Measurements from ENCODE around the gene PRPSAP2.
"Not testable (repeated sequence)": the region's sequence is repeated elsewhere in the genome, so short reads cannot be mapped to it uniquely, and the experiment has no call there.

Gene PRPSAP2

DNA sequence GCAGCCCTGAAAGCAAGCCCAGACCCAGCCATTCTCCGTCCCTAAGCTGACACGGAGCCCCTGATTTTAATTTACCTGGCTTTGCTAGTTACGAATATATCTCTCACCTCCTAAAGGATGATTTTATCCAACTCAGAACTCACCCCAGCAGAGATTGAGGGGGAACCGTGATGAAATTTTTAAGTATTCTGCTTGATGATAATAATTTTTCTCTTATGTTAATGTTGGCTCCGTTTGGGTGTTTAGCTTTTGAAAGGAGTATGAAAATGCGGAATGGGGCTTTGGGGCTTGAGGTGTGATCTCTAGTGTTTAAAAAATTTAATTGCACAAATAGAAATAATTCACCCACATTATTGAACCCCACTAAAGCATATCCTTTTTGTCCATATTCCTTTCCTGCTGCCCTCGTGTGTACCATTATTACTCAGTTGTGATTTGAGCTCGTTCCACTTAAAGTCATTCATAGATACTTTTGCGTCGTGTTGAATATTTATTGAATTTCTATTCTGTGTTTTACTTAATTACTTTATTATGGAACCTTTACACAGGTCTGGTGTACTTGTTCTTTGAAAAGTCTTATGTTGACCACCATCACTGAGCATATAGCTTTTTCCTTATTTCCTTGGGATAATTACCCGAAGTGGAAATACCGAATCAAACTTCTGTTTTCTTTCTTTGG, 775 bp downstream of the PRPSAP2 start:
- peak overlapping the region; percentile 89 for H3K9ac ChIP-seq (ENCODE audit: low read length)
- no peaks in the 10 kb centered on the region for H3K27me3 ChIP-seq (ENCODE audit: control insufficient read depth, insufficient read depth, low read length)
- H3K4me1 ChIP-seq (ENCODE audit: control insufficient read depth, insufficient read depth, low read length), result peaks cover 14% of the 10 kb centered on the region
- H3K9me3 ChIP-seq (ENCODE audit: control insufficient read depth, low read length), result no peaks in the 10 kb centered on the region
- H3K4me3 ChIP-seq (ENCODE audit: low read length), result no peak overlapping the region
- H3K36me3 ChIP-seq (ENCODE audit: control insufficient read depth, insufficient read depth, low read length), result no peaks in the 10 kb centered on the region

DNA sequence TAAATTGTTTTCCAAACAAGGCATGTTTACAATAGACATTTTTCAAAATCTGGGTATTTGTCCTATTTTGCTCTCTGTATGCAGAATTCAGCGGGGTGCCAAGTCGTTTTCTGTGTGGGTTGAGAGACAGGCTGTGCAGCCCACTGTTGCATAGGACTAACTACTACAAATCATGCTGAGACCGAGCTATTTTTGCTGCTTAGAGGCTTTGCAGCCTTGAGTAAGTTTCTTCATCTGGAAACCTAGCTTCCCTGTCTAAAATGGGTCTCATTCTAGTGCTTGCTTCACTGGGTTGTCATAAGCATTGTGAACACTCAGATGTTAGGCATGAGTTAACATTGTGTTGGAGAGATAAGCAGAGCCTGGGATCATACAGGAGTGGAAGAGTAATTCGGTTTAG, 1.3 kb downstream of the PRPSAP2 start:
- Histone ChIP-seq H3K9ac (ENCODE audit: low read length) (no peak overlapping the region), H3K4me3 (ENCODE audit: low read length) (no peak overlapping the region), H3K4me1 (ENCODE audit: control insufficient read depth, insufficient read depth, low read length) (peaks cover 14% of the 10 kb centered on the region)

GRCh38 chr17:18860161-18860972, 2.4 kb downstream of the PRPSAP2 start:
- no peak overlapping the region for H3K9ac ChIP-seq (ENCODE audit: low read length)

More for the DNA sequence above, 1.3 kb downstream of the PRPSAP2 start:
- H3K9me3 ChIP-seq (ENCODE audit: control insufficient read depth, low read length), result no peaks in the 10 kb centered on the region
- no peaks in the 10 kb centered on the region for H3K36me3 ChIP-seq (ENCODE audit: control insufficient read depth, insufficient read depth, low read length)
- H3K27me3 ChIP-seq (ENCODE audit: control insufficient read depth, insufficient read depth, low read length), result no peaks in the 10 kb centered on the region

DNA sequence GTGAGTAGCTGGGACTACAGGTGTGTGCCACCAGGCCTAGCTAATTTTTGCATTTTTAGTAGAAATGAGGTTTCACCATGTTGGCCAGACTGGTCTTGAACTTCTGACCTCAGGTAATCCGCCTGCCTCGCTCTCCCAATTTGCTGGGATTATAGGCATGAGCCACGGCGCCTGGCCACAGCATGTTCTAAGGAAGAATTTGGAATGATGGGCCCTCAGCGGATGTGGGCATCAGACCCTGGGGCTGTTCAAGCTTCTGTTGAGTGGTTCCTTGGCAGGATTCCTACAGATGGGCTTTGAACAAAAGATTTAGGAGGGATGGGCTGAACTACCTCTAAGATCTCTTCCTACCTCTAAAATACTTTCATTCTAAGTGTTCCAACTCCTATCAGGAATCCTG, 4.1 kb downstream of the PRPSAP2 start:
- Histone ChIP-seq H3K27me3 (ENCODE audit: control insufficient read depth, insufficient read depth, low read length) (no peaks in the 10 kb centered on the region), H3K9ac (ENCODE audit: low read length) (no peak overlapping the region), H3K4me3 (ENCODE audit: low read length) (no peak overlapping the region), H3K4me1 (ENCODE audit: control insufficient read depth, insufficient read depth, low read length) (peaks cover 7% of the 10 kb centered on the region), H3K9me3 (ENCODE audit: control insufficient read depth, low read length) (no peaks in the 10 kb centered on the region), H3K36me3 (ENCODE audit: control insufficient read depth, insufficient read depth, low read length) (no peaks in the 10 kb centered on the region)

More at GRCh38 chr17:18860161-18860972, 2.4 kb downstream of the PRPSAP2 start:
- no peak overlapping the region for H3K4me3 ChIP-seq (ENCODE audit: low read length)
- H3K4me1 ChIP-seq (ENCODE audit: control insufficient read depth, insufficient read depth, low read length), result peaks cover 13% of the 10 kb centered on the region
- no peaks in the 10 kb centered on the region for H3K36me3 ChIP-seq (ENCODE audit: control insufficient read depth, insufficient read depth, low read length)
- H3K27me3 ChIP-seq (ENCODE audit: control insufficient read depth, insufficient read depth, low read length), result no peaks in the 10 kb centered on the region
- H3K9me3 ChIP-seq (ENCODE audit: control insufficient read depth, low read length), result no peaks in the 10 kb centered on the region

DNA sequence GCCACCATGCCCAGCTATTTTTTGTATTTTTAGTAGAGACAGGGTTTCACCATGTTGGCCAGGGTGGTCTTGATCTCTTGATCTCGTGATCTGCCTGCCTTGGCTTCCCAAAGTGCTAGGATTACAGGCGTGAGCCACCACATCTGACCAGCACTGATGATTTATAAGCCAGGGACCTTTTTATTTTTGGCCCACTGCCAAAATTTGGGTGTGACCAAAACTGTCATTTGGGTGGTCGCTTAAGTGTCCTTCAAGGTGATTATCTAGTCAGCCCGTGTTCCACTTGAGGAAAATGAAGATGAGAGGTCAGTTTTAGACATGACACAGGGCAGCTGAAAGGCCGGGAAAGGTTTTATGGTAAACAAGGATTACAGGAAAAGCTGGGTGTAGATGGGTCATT, 7.1 kb downstream of the PRPSAP2 start:
- H3K4me3 ChIP-seq (ENCODE audit: low read length); H3K9me3 ChIP-seq (ENCODE audit: control insufficient read depth, low read length): not testable (repeated sequence)

GRCh38 chr17:18866866-18867813, 9.2 kb downstream of the PRPSAP2 start:
- Histone ChIP-seq H3K4me3 (ENCODE audit: low read length) (no peak overlapping the region), H3K27me3 (ENCODE audit: control insufficient read depth, insufficient read depth, low read length) (no peaks in the 10 kb centered on the region), H3K9ac (ENCODE audit: low read length) (no peak overlapping the region), H3K9me3 (ENCODE audit: control insufficient read depth, low read length) (no peaks in the 10 kb centered on the region), H3K36me3 (ENCODE audit: control insufficient read depth, insufficient read depth, low read length) (no peaks in the 10 kb centered on the region), H3K4me1 (ENCODE audit: control insufficient read depth, insufficient read depth, low read length) (no peaks in the 10 kb centered on the region)

More for the DNA sequence above, 7.1 kb downstream of the PRPSAP2 start:
- H3K9ac ChIP-seq (ENCODE audit: low read length); H3K4me1 ChIP-seq (ENCODE audit: control insufficient read depth, insufficient read depth, low read length); H3K27me3 ChIP-seq (ENCODE audit: control insufficient read depth, insufficient read depth, low read length); H3K36me3 ChIP-seq (ENCODE audit: control insufficient read depth, insufficient read depth, low read length): not testable (repeated sequence)

DNA sequence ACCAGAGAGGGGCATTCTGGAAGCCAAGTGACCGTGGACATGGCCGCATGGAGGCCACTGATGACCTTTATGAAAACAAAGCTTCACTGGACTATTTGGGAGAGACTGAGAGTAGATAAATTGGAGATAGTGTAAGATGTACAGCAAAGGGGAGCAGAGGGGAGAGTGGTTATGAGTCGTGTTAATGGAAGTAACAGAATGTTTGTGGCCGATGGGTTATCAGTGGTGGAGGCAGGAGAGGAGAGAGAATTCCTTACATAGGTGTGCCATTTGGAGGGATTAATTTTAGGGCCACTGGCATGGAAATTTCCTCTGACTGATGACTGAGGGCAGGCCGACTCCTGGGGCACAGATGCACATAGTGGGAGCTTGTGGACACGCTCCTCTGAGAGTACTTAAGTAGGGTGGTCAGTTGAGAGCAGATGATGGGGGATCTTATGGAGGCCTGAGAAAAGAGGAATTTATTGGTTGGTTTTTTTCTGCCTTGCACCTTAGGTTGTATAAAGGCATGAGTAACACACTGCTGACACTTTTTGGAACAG, 19.2 kb downstream of the PRPSAP2 start:
- Histone ChIP-seq H3K9me3 (ENCODE audit: control insufficient read depth, low read length) (no peaks in the 10 kb centered on the region), H3K27me3 (ENCODE audit: control insufficient read depth, insufficient read depth, low read length) (no peaks in the 10 kb centered on the region), H3K4me3 (ENCODE audit: low read length) (no peak overlapping the region), H3K9ac (ENCODE audit: low read length) (no peak overlapping the region), H3K4me1 (ENCODE audit: control insufficient read depth, insufficient read depth, low read length) (no peaks in the 10 kb centered on the region), H3K36me3 (ENCODE audit: control insufficient read depth, insufficient read depth, low read length) (no peaks in the 10 kb centered on the region)

GRCh38 chr17:18888766-18889290, 30.9 kb downstream of the PRPSAP2 start:
- Histone ChIP-seq H3K27me3 (ENCODE audit: control insufficient read depth, insufficient read depth, low read length) (no peaks in the 10 kb centered on the region), H3K36me3 (ENCODE audit: control insufficient read depth, insufficient read depth, low read length) (peaks cover 3% of the 10 kb centered on the region), H3K4me1 (ENCODE audit: control insufficient read depth, insufficient read depth, low read length) (no peaks in the 10 kb centered on the region), H3K9me3 (ENCODE audit: control insufficient read depth, low read length) (no peaks in the 10 kb centered on the region), H3K4me3 (ENCODE audit: low read length) (no peak overlapping the region), H3K9ac (ENCODE audit: low read length) (no peak overlapping the region)

DNA sequence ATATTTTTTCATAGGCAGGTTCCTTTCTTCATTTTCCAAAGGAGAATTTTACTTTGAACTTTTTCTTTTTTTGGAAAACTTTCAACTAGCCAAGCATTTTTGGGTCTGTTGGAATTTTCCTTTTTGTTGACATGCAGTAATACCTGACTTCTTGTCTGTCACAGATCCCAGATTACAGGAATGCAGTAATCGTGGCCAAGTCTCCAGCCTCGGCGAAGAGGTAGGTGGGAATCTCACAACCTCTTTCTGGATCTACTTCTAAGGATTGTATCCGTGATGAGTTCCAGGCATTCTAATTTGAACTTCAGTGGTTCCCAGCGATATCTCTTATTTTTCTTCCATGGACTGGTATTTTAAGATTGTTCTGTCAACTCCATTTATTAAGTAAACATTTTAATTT, 31.7 kb downstream of the PRPSAP2 start:
- H3K27me3 ChIP-seq (ENCODE audit: control insufficient read depth, insufficient read depth, low read length), result no peaks in the 10 kb centered on the region
- H3K9me3 ChIP-seq (ENCODE audit: control insufficient read depth, low read length), result no peaks in the 10 kb centered on the region
- no peak overlapping the region for H3K4me3 ChIP-seq (ENCODE audit: low read length)
- no peak overlapping the region for H3K9ac ChIP-seq (ENCODE audit: low read length)
- peaks cover 3% of the 10 kb centered on the region for H3K36me3 ChIP-seq (ENCODE audit: control insufficient read depth, insufficient read depth, low read length)
- H3K4me1 ChIP-seq (ENCODE audit: control insufficient read depth, insufficient read depth, low read length), result no peaks in the 10 kb centered on the region

GRCh38 chr17:18891541-18891940, 33.6 kb downstream of the PRPSAP2 start:
- H3K9me3 ChIP-seq (ENCODE audit: control insufficient read depth, low read length), result no peaks in the 10 kb centered on the region
- H3K27me3 ChIP-seq (ENCODE audit: control insufficient read depth, insufficient read depth, low read length), result no peaks in the 10 kb centered on the region
- no peak overlapping the region for H3K4me3 ChIP-seq (ENCODE audit: low read length)
- H3K36me3 ChIP-seq (ENCODE audit: control insufficient read depth, insufficient read depth, low read length), result peaks cover 3% of the 10 kb centered on the region
- H3K9ac ChIP-seq (ENCODE audit: low read length), result no peak overlapping the region
- no peaks in the 10 kb centered on the region for H3K4me1 ChIP-seq (ENCODE audit: control insufficient read depth, insufficient read depth, low read length)

GRCh38 chr17:18896146-18896545, 38.2 kb downstream of the PRPSAP2 start:
- Histone ChIP-seq H3K9me3 (ENCODE audit: control insufficient read depth, low read length) (no peaks in the 10 kb centered on the region), H3K4me3 (ENCODE audit: low read length) (no peak overlapping the region), H3K27me3 (ENCODE audit: control insufficient read depth, insufficient read depth, low read length) (no peaks in the 10 kb centered on the region), H3K4me1 (ENCODE audit: control insufficient read depth, insufficient read depth, low read length) (no peaks in the 10 kb centered on the region), H3K36me3 (ENCODE audit: control insufficient read depth, insufficient read depth, low read length) (no peaks in the 10 kb centered on the region), H3K9ac (ENCODE audit: low read length) (no peak overlapping the region)

Measured in mucosa of stomach (tissue), 1 donor.